ENCODE results near the gene ZMYND12.

DNA sequence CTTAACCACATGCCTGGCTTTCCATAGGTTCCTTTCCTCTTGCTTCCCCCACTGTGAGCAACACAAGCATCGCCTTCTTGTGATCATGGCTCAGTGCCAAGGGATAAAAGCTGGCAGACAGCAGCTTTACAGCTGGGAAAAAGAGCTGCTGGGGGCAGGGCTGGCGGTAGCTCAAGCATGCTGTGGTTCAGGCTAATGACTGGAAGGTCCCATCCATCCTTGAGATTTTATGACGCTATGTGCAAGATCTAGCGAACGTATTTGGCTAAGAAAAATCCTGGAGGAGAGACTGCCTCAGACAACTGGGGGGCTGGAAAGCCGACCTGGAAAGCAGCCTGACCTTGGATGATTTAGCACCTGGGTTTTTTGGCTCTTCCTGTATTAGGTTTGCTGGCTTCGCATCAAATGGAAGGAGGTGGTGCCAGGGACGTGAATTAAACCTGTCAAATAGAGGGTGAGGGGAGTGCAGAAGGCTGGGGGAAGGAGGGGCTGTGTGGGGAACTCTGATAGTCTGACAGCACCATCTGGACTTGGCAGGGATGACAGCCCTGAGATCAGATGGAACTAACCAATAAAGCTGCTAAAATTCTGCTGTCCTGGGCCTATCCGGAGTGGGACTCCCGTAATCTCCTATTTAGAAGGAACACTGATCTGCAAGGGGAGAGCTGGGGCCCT is 34.8 kb downstream of the ZMYND12 start:
- TF ChIP-seq TOX (CRISPR knock-in tag; IDR thresholded peaks at IDR 0.05; ENCODE audit: borderline replicate concordance) (no peak), CSDC2 (CRISPR knock-in tag; IDR thresholded peaks at IDR 0.05) (no peak), ZFP30 (CRISPR knock-in tag; IDR thresholded peaks at IDR 0.05) (no peak), ZNF70 (CRISPR knock-in tag; IDR thresholded peaks at IDR 0.05) (no peak), ZNF8 (CRISPR knock-in tag; IDR thresholded peaks at IDR 0.05) (no peak), SNAI2 (CRISPR knock-in tag; IDR thresholded peaks at IDR 0.05) (no peak), PPARA (CRISPR knock-in tag; IDR thresholded peaks at IDR 0.05; ENCODE audit: borderline replicate concordance) (no peak), OSR1 (CRISPR knock-in tag; IDR thresholded peaks at IDR 0.05) (no peak), RARB (CRISPR knock-in tag; IDR thresholded peaks at IDR 0.05) (no peak), ZC3H10 (CRISPR knock-in tag; IDR thresholded peaks at IDR 0.05) (no peak), ZNF565 (CRISPR knock-in tag; conservative IDR thresholded peaks at IDR 0.05; ENCODE audit: low read depth) (no peak), PATZ1 (CRISPR knock-in tag; IDR thresholded peaks at IDR 0.05; ENCODE audit: borderline replicate concordance) (no peak), ARNTL (CRISPR knock-in tag; IDR thresholded peaks at IDR 0.05; ENCODE audit: borderline replicate concordance, low read depth) (no peak)
- TF ChIP-seq, protein P1, sequence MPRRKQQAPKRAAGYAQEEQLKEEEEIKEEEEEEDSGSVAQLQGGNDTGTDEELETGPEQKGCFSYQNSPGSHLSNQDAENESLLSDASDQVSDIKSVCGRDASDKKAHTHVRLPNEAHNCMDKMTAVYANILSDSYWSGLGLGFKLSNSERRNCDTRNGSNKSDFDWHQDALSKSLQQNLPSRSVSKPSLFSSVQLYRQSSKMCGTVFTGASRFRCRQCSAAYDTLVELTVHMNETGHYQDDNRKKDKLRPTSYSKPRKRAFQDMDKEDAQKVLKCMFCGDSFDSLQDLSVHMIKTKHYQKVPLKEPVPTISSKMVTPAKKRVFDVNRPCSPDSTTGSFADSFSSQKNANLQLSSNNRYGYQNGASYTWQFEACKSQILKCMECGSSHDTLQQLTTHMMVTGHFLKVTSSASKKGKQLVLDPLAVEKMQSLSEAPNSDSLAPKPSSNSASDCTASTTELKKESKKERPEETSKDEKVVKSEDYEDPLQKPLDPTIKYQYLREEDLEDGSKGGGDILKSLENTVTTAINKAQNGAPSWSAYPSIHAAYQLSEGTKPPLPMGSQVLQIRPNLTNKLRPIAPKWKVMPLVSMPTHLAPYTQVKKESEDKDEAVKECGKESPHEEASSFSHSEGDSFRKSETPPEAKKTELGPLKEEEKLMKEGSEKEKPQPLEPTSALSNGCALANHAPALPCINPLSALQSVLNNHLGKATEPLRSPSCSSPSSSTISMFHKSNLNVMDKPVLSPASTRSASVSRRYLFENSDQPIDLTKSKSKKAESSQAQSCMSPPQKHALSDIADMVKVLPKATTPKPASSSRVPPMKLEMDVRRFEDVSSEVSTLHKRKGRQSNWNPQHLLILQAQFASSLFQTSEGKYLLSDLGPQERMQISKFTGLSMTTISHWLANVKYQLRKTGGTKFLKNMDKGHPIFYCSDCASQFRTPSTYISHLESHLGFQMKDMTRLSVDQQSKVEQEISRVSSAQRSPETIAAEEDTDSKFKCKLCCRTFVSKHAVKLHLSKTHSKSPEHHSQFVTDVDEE (CRISPR knock-in tag; IDR thresholded peaks at IDR 0.05): no peak
